HEK293T (cell line): ENCODE measurements around the gene PDE6G.

Experiments used
- ARNT ChIP-seq: fragments of 450-650 bp; IDR thresholded peaks from 2 replicates; pipeline ENCODE4 v1.6.1; 2017; ENCODE audit warnings: mild to moderate bottlenecking
- BHLHE40 ChIP-seq: fragments of 450-650 bp; IDR thresholded peaks from 2 replicates; pipeline ENCODE4 v1.6.1; 2016; ENCODE audit warnings: mild to moderate bottlenecking, moderate library complexity, borderline replicate concordance
- ELF4 ChIP-seq: fragments of 450-650 bp; IDR thresholded peaks from 2 replicates; pipeline ENCODE4 v1.6.1; 2017; ENCODE audit warnings: antibody characterized with exemption
- FOXA1 ChIP-seq: fragments of 450-650 bp; IDR thresholded peaks from 2 replicates; pipeline ENCODE4 v1.6.1; 2016; ENCODE audit warnings: mild to moderate bottlenecking
- FOXK2 ChIP-seq: fragments of 450-650 bp; IDR thresholded peaks from 2 replicates; pipeline ENCODE4 v1.6.1; 2016; ENCODE audit warnings: mild to moderate bottlenecking
- FOXM1 ChIP-seq: fragments of 450-650 bp; IDR thresholded peaks from 2 replicates; pipeline ENCODE4 v1.6.1; 2017; ENCODE audit warnings: mild to moderate bottlenecking, borderline replicate concordance
- LEF1 ChIP-seq: fragments of 450-650 bp; IDR thresholded peaks from 2 replicates; pipeline ENCODE4 v1.6.1; 2017; ENCODE audit warnings: mild to moderate bottlenecking, borderline replicate concordance
- SP1 ChIP-seq: fragments of 450-650 bp; IDR thresholded peaks from 2 replicates; pipeline ENCODE4 v1.6.1; 2017
- SUZ12 ChIP-seq: fragments of 450-650 bp; IDR thresholded peaks from 2 replicates; pipeline ENCODE4 v1.6.1; 2016; ENCODE audit warnings: mild to moderate bottlenecking

DNA sequence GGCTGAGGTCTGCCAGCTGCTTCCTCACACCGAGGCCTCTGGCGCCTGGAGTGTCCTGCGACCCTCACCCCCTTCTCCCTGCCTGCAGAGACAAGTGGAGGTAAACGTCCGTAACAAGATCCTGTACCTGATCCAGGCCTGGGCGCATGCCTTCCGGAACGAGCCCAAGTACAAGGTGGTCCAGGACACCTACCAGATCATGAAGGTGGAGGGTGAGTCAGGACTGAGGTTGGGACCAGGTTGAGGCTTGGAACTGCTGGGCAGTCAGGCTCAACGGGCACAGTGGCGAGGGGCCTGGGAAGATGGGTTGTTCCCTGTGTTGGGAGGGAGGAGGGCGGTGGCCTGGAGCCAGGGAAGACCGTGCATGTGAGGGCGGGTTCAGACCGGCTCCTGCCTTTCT lies 32.3 kb upstream of the PDE6G start:
- no peak for TF ChIP-seq FOXA1
- TF ChIP-seq ARNT: no peak
- TF ChIP-seq BHLHE40: no peak
- TF ChIP-seq ELF4: no peak
- TF ChIP-seq LEF1: no peak
- no peak for TF ChIP-seq SP1
- TF ChIP-seq SUZ12: no peak
- TF ChIP-seq FOXM1: no peak
- TF ChIP-seq FOXK2: no peak
